HepG2 (cell line): ENCODE data around the gene ZNF608. TPM values are rescaled to one million over a fixed set of nuclear protein-coding genes. Genes with fewer than 3 reads are reported as not detected.

Experiments used
- ATAC-seq: fragments of 200-7000 bp; cut with Tn5 transposase; 3 replicates; pipeline ENCODE4 v1.9.1; 2020; ENCODE audit warnings: mild to moderate bottlenecking, moderate library complexity
- BruUV-seq: library from RNA; stranded (reverse); fragments of 400-500 nt; replicated peaks from 2 replicates; lab custom pipeline; 2021; lab: Mats Ljungman, UMichigan
- CTCF ChIA-PET: fragments of 300-600 bp; formaldehyde crosslinking; extraction: SDS; loops from one replicate; lab custom pipeline; 2021; ENCODE audit warnings: low total read pairs, inconsistent platforms, low intra/inter-chr PET ratio; lab: Yijun Ruan, JAX
- POLR2A ChIA-PET: fragments of 350-600 bp; sonication (Branson Sonifier 250); formaldehyde crosslinking; loops from one replicate; lab custom pipeline; 2020; ENCODE audit warnings: antibody characterized with exemption, inconsistent platforms; lab: Yijun Ruan, JAX
- DNase-seq: peaks from one replicate; pipeline ENCODE4 v3.0.0-alpha.2; 2015; ENCODE audit warnings: low spot score
- FAIRE-seq: peaks from 3 replicates; lab custom pipeline; 2011; peaks lifted over from hg19 to GRCh38; lab: Jason Lieb, UNC
- H2AFZ ChIP-seq: one replicate; pipeline ENCODE4 v1.6.1; 2011; ENCODE audit warnings: low read length, inconsistent platforms
- H3K27ac ChIP-seq: fragments of 300-600 bp; 3 replicates; pipeline ENCODE4 v1.8.0; 2011; ENCODE audit warnings: mixed run types, mild to moderate bottlenecking, mixed read lengths, low read length, inconsistent platforms; ENCODE audit not compliant: insufficient read depth; ENCODE audit errors: extremely low read length
- H3K27me3 ChIP-seq, 2 experiments: fragments of 200-600 bp in 1 of 2; 2 replicates in 1 of 2; 3 replicates in 1 of 2; pipeline versions ENCODE4 v1.6.0 to v1.8.0; 2011; ENCODE audit warnings: low read length in 2 of 2, mild to moderate bottlenecking in 2 of 2, moderate library complexity in 2 of 2, inconsistent platforms in 1 of 2; ENCODE audit not compliant: insufficient read depth in 2 of 2, control insufficient read depth in 1 of 2
- H3K36me3 ChIP-seq, 2 experiments: fragments of 200-600 bp in 1 of 2; replicated peaks in 1 of 2; 2 replicates in 1 of 2; 3 replicates in 1 of 2; pipeline versions ENCODE4 v1.5.1 to v1.8.0; 2011; ENCODE audit warnings: low read length in 2 of 2, inconsistent platforms in 1 of 2; ENCODE audit not compliant: insufficient read depth in 2 of 2, control insufficient read depth in 1 of 2
- H3K4me1 ChIP-seq: 2 replicates; pipeline ENCODE4 v1.5.1; 2012; ENCODE audit warnings: low read length, inconsistent platforms; ENCODE audit not compliant: insufficient read depth
- H3K4me2 ChIP-seq: 2 replicates; pipeline ENCODE4 v1.6.0; 2011; ENCODE audit warnings: low read depth, low read length, inconsistent platforms
- H3K4me3 ChIP-seq, 3 experiments: fragments of 200-600 bp in 1 of 3; sonication (generic), shearing (Covaris generic) in 1 of 3; replicated peaks in 1 of 3; 2 replicates each; pipeline ENCODE4 v1.5.1; 2011 to 2016; ENCODE audit warnings: low read length in 3 of 3, inconsistent platforms in 2 of 3, low read depth in 2 of 3, mild to moderate bottlenecking in 2 of 3, control low read depth in 1 of 3, mixed read lengths in 1 of 3; ENCODE audit not compliant: insufficient read depth in 1 of 3
- H3K79me2 ChIP-seq: one replicate; pipeline ENCODE4 v1.6.1; 2011; ENCODE audit warnings: low read length, inconsistent platforms; ENCODE audit not compliant: insufficient read depth
- H3K9ac ChIP-seq: 2 replicates; pipeline ENCODE4 v1.6.0; 2011; ENCODE audit warnings: mild to moderate bottlenecking, low read depth, low read length, inconsistent platforms; ENCODE audit not compliant: insufficient read depth
- H3K9me3 ChIP-seq: 2 replicates; pipeline ENCODE4 v1.5.1; 2012; ENCODE audit warnings: mild to moderate bottlenecking, low read length
- H4K20me1 ChIP-seq: 2 replicates; pipeline ENCODE4 v1.6.0; 2011; ENCODE audit warnings: inconsistent platforms, mild to moderate bottlenecking, low read length, moderate library complexity; ENCODE audit not compliant: insufficient read depth
- ZBTB42 ChIP-seq: sonication (generic); formaldehyde crosslinking; IDR thresholded peaks from 2 replicates; pipeline ENCODE4 v1.5.0; 2020; ENCODE audit warnings: mild to moderate bottlenecking, missing genetic modification reagents
- ZNF30 ChIP-seq: sonication (generic); formaldehyde crosslinking; IDR thresholded peaks from 2 replicates; pipeline ENCODE4 v1.5.0; 2020; ENCODE audit warnings: mild to moderate bottlenecking, missing genetic modification reagents
- ZNF335 ChIP-seq: sonication (generic); formaldehyde crosslinking; IDR thresholded peaks from 2 replicates; pipeline ENCODE4 v1.4.0; 2020; ENCODE audit warnings: missing genetic modification reagents
- ZNF512 ChIP-seq: sonication (generic); formaldehyde crosslinking; IDR thresholded peaks from 2 replicates; pipeline ENCODE4 v1.4.0; 2020; ENCODE audit warnings: mild to moderate bottlenecking, missing genetic modification reagents
- WGBS: methylation state at CpG from one replicate; pipeline ENCODE4 v1.1.6; 2017; ENCODE audit warnings: low lambda C conversion rate; 5-methylcytosine and 5-hydroxymethylcytosine counted together
- in situ Hi-C: cut with HindIII; loops from 2 replicates; pipeline ENCODE4 v1.10.0; 2017; ENCODE audit warnings: low pct_unique_long_range_greater_than_20kb; ENCODE audit not compliant: extremely low pct_ligation_motif_present
- intact Hi-C: fragments of 100-400 bp; cut with micrococcal nuclease; formaldehyde crosslinking; loops from one replicate; pipeline ENCODE4 v1.10.0; 2022; ENCODE audit not compliant: unreplicated experiment
- polyA plus RNA-seq, 8 experiments: library from polyadenylated mRNA; depleted of rRNA in 3 of 8; stranded (reverse) in 7 of 8; unstranded in 1 of 8; fragments of >200 nt; fragmentation: Illumina TruSeq in 4 of 8; extraction: Trizol in 4 of 8; gene quantifications; 2 replicates each; pipeline versions ENCODE4 v1.2.1 to v1.2.3, GENCODE V29; 2011 to 2016; ENCODE audit warnings: low read depth in 4 of 8, missing spikeins in 1 of 8, mixed read lengths in 1 of 8; ENCODE audit not compliant: insufficient read depth in 1 of 8
- total RNA-seq, 5 experiments: library from RNA; depleted of rRNA; stranded (reverse); fragments of >200 nt; fragmentation: Illumina TruSeq; extraction: Trizol; gene quantifications; 2 replicates each; pipeline ENCODE4 v1.2.3, GENCODE V29; 2016; ENCODE audit warnings: low read depth in 1 of 5
- TF ChIP-seq, protein P1 (sequence below): sonication (generic); formaldehyde crosslinking; IDR thresholded peaks from 2 replicates; pipeline ENCODE4 v1.8.0; 2022; ENCODE audit warnings: mild to moderate bottlenecking, missing genetic modification reagents, moderate library complexity

ZNF608 gene
- total and polyA plus RNA-seq, 2 of the 13 experiments (the other 11 are each of a cell fraction or from before 2014, with no cell fraction given), result 0.66 to 0.91 TPM

GRCh38 chr5:124718380-124718789 lies 28.1 kb downstream of the ZNF608 start:
- ATAC-seq, result no peak
- Histone ChIP-seq H3K27me3 (no peaks in the 10 kb centered on the region; a peak in 1 of 5 replicates), H2AFZ (no peak overlapping the region), H3K4me1 (peaks cover 31% of the 10 kb centered on the region), H3K4me2 (no peak overlapping the region), H3K9me3 (no peaks in the 10 kb centered on the region), H3K9ac (no peak overlapping the region), H3K36me3 (no peaks in the 10 kb centered on the region), H3K4me3 (no peak overlapping the region), H4K20me1 (no peaks in the 10 kb centered on the region), H3K27ac (no peak overlapping the region), H3K79me2 (no peaks in the 10 kb centered on the region)
- BruUV-seq, result no TSS peak
- POLR2A ChIA-PET, result no interaction called here
- in situ Hi-C loops, result no loop called here
- CTCF ChIA-PET, result no interaction called here
- 57% methylated on average over 2 of the region's 2 CpGs for WGBS
- FAIRE-seq, result no peak
- intact Hi-C loops, result no loop called here
- TF ChIP-seq ZNF512 (CRISPR knock-in tag) (no peak), ZBTB42 (no peak)
- DNase-seq, result no peak

GRCh38 chr5:124716169-124716568 lies 30.3 kb downstream of the ZNF608 start:
- Histone ChIP-seq H3K9ac (no peak overlapping the region), H3K27ac (no peak overlapping the region), H3K79me2 (no peaks in the 10 kb centered on the region)
- CTCF ChIA-PET, result no interaction called here
- TF ChIP-seq ZNF335 (CRISPR knock-in tag) (no peak), ZNF30 (CRISPR knock-in tag) (no peak)
- TF ChIP-seq, protein P1, sequence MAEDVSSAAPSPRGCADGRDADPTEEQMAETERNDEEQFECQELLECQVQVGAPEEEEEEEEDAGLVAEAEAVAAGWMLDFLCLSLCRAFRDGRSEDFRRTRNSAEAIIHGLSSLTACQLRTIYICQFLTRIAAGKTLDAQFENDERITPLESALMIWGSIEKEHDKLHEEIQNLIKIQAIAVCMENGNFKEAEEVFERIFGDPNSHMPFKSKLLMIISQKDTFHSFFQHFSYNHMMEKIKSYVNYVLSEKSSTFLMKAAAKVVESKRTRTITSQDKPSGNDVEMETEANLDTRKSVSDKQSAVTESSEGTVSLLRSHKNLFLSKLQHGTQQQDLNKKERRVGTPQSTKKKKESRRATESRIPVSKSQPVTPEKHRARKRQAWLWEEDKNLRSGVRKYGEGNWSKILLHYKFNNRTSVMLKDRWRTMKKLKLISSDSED, result no peak
- TF ChIP-seq, all 625 proteins: peak for 0
- H3K4me1 ChIP-seq, result peaks cover 36% of the 10 kb centered on the region
- in situ Hi-C loops, result no loop called here
- H3K27me3 ChIP-seq, result no peaks in the 10 kb centered on the region; a peak in 1 of 5 replicates
- H2AFZ ChIP-seq, result no peak overlapping the region
- 88% methylated on average over 1 of the region's 1 CpG for WGBS
- H3K9me3 ChIP-seq, result no peaks in the 10 kb centered on the region
- no TSS peak for BruUV-seq
- H3K4me3 ChIP-seq, result no peak overlapping the region
- FAIRE-seq (no peak), DNase-seq (no peak), ATAC-seq (no peak)
- H3K36me3 ChIP-seq, result no peaks in the 10 kb centered on the region
- intact Hi-C loops, result no loop called here
- no peak overlapping the region for H3K4me2 ChIP-seq
- POLR2A ChIA-PET, result no interaction called here
- no peaks in the 10 kb centered on the region for H4K20me1 ChIP-seq
